Measurements from ENCODE around the gene JARID2. TPM values are rescaled to one million over a fixed set of nuclear protein-coding genes. Genes with fewer than 3 reads are reported as not detected.

JARID2 gene
- total RNA-seq, 6 experiments from 2014 or later: 2.5 to 3.9 (median 3.0) TPM

DNA sequence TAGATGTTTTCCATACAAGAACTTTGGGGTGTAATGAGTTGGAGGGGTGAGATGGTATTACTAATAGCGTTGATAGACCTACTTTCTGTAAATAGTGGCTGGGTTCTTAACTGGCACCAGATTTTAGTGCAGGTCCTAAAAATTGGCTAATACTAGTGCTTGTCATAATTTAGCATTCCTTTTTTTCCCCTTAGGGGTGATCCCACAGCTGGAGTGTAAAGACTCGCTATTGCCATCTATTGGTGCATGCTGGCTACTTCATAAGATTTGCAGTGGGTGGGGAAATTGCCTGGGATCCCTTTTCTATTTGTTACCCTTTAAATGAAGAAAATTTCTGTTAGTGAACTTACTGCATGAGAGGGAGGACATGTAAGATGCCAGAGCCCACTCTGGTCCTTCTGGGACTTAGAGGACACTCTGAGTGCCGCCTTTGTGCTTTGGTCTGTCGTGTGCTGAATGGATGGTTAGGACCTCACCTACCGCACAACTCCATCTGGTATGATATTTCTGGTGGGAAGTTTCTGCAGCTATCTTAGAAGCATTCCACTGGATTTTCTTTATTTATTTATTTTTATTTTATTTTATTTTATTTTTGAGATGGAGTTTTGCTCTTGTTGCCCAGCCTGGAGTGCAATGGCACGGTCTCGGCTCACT, 195.5 kb downstream of the JARID2 start:
- Histone ChIP-seq H3K27ac (peak overlapping the region in 1 of 3 donors; percentile 31), H3K4me1 (peaks cover 0 to 43% (median 12%) of the 10 kb centered on the region in 4 donors), H3K36me3 (no peaks in the 10 kb centered on the region), H3K4me3 (no peak overlapping the region), H3K27me3 (no peaks in the 10 kb centered on the region), H3K9me3 (no peaks in the 10 kb centered on the region)
- ATAC-seq (peak; percentile 76 to 84 (median 82)), DNase-seq (no peak)
- intact Hi-C loops (cut with DNase I): no loop called here
- WGBS (ENCODE audit: insufficient coverage, low coverage, low lambda C conversion rate, missing lambda C conversion rate): 68% methylated on average over 7 of the region's 7 CpGs
- TF ChIP-seq POLR2A (IDR thresholded peaks at IDR 0.05): no peak
- peak; percentile 67 to 86 (median 80) for TF ChIP-seq CTCF (IDR thresholded peaks at IDR 0.05)

DNA sequence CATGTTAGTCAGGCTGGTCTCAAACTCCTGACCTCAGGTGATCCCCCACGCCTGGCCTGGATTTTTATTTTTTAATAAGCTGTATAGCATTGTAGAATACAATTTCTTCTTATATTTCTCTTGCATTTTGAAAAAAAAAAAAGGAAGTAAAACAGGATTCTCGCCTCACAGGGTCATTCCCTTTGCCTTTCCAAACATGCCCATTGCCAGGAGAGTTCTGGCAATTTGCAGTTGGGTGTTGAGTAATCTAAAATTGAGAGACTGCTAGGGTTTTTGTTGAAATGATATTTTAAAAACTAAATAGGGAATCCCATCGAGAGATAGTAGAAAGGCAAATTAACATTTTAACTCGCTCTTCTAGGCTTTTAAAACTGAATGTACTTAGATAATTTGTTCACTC, 196.1 kb downstream of the JARID2 start:
- DNase-seq: no peak
- peaks cover 0 to 43% (median 12%) of the 10 kb centered on the region in 4 donors for H3K4me1 ChIP-seq
- peak overlapping the region in 1 of 3 donors; percentile 31 for H3K27ac ChIP-seq
- H3K9me3 ChIP-seq: no peaks in the 10 kb centered on the region
- no peaks in the 10 kb centered on the region for H3K27me3 ChIP-seq
- 39% methylated on average over 4 of the region's 4 CpGs for WGBS (ENCODE audit: insufficient coverage, low coverage, low lambda C conversion rate, missing lambda C conversion rate)
- no peak overlapping the region for H3K4me3 ChIP-seq
- peak; percentile 48 to 73 (median 64) for ATAC-seq
- intact Hi-C loops (cut with DNase I): no loop called here
- no peaks in the 10 kb centered on the region for H3K36me3 ChIP-seq
- no peak for TF ChIP-seq POLR2A (IDR thresholded peaks at IDR 0.05)
- no peak for TF ChIP-seq CTCF (IDR thresholded peaks at IDR 0.05)

GRCh38 chr6:15442467-15442866, 196.6 kb downstream of the JARID2 start:
- no peak for TF ChIP-seq CTCF (IDR thresholded peaks at IDR 0.05)

GRCh38 chr6:15443119-15443830, 197.4 kb downstream of the JARID2 start:
- TF ChIP-seq POLR2A (IDR thresholded peaks at IDR 0.05): no peak
- TF ChIP-seq CTCF (IDR thresholded peaks at IDR 0.05): no peak
- no peaks in the 10 kb centered on the region for H3K9me3 ChIP-seq
- H3K4me3 ChIP-seq: no peak overlapping the region
- H3K27me3 ChIP-seq: no peaks in the 10 kb centered on the region
- intact Hi-C loops (cut with DNase I): no loop called here
- ATAC-seq (peak in 1 of 4 donors; percentile 27), DNase-seq (no peak)
- no peak overlapping the region for H3K27ac ChIP-seq
- H3K4me1 ChIP-seq: peaks cover 0 to 43% (median 12%) of the 10 kb centered on the region in 4 donors
- H3K36me3 ChIP-seq: no peaks in the 10 kb centered on the region
- 53% methylated on average over 5 of the region's 5 CpGs for WGBS (ENCODE audit: insufficient coverage, low coverage, low lambda C conversion rate, missing lambda C conversion rate)

More at GRCh38 chr6:15442467-15442866, 196.6 kb downstream of the JARID2 start:
- Histone ChIP-seq H3K4me3 (no peak overlapping the region), H3K27me3 (no peaks in the 10 kb centered on the region), H3K36me3 (no peaks in the 10 kb centered on the region), H3K4me1 (peaks cover 0 to 43% (median 12%) of the 10 kb centered on the region in 4 donors), H3K27ac (peak overlapping the region in 1 of 3 donors; percentile 31), H3K9me3 (no peaks in the 10 kb centered on the region)
- DNase-seq: no peak
- intact Hi-C loops (cut with DNase I): no loop called here
- ATAC-seq: no peak
- WGBS (ENCODE audit: insufficient coverage, low coverage, low lambda C conversion rate, missing lambda C conversion rate): 87% methylated on average over 6 of the region's 6 CpGs
